H1 (cell line): ENCODE results near the gene IRF4.

Experiments
- CTCF ChIP-seq, 3 experiments: IDR thresholded peaks; 1 replicate in 2 of 3; 2 replicates in 1 of 3; pipeline versions ENCODE4 v1.5.1 to v1.6.1; 2011; ENCODE audit warnings: low read length in 3 of 3, mild to moderate bottlenecking in 3 of 3, inconsistent platforms in 2 of 3, low read depth in 1 of 3, moderate library complexity in 1 of 3; ENCODE audit not compliant: insufficient read depth in 1 of 3; ENCODE audit errors: control extremely low read depth in 1 of 3
- HDAC2 ChIP-seq, 2 experiments: fragments of 300-600 bp in 1 of 2; sonication (generic) in 1 of 2; IDR thresholded peaks; 2 replicates each; pipeline ENCODE4 v1.6.1; 2011 to 2012; ENCODE audit warnings: low read depth in 2 of 2, low read length in 2 of 2, mild to moderate bottlenecking in 2 of 2, moderate library complexity in 2 of 2, borderline replicate concordance in 1 of 2, inconsistent platforms in 1 of 2
- NANOG ChIP-seq: IDR thresholded peaks from 2 replicates; pipeline ENCODE4 v1.6.1; 2011; ENCODE audit warnings: low read length, low read depth, mild to moderate bottlenecking, inconsistent platforms; ENCODE audit not compliant: insufficient read depth, poor library complexity, severe bottlenecking

DNA sequence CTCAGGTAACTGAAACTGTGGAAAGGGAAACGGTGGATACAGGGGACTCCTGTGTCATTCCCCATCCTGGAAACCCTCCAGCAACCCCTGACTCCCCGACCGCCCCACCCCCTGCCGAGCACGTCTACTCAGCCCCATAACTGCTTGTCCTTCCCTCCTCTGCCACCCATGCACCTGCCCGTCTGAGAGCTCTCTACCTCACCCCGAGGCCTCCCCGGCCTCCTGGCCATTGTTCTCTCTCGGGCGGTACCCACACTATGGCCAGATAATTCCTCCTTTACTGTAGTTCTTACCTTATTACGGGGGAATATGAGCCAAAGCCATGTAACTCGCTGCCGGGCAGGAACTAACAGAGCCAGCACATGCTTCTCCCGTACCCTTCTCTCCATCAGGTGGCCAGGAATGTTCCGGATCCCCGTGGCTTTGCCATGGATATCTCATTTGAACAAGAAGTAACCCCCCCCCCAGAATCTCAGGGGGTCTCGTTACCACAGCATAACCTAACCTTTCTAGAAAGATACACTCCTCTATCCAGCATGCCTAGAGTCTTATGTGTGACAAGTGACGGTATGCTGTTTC, 4.8 kb upstream of the IRF4 start:
- TF ChIP-seq HDAC2 (IDR thresholded peaks at IDR 0.05; ENCODE audit: borderline replicate concordance in 1 of 2, low read depth in 2 of 2, low read length in 2 of 2) (no peak), CTCF (IDR thresholded peaks at IDR 0.05; ENCODE audit: control extremely low read depth in 1 of 3, insufficient read depth in 1 of 3, low read depth in 1 of 3, low read length in 3 of 3) (no peak), NANOG (no peak)
